Effector memory CD4-positive, alpha-beta T cell (primary cell): ENCODE results near the gene SPPL3.
"Not testable (repeated sequence)": the region's sequence is repeated elsewhere in the genome, so short reads cannot be mapped to it uniquely, and the experiment has no call there.

Source experiments
- DNase-seq, 3 donors: peaks; one replicate each; pipeline ENCODE4 v3.0.0-alpha.2; 2020
- H3K27ac ChIP-seq: 2 replicates; pipeline ENCODE4 v1.7.0; 2013; ENCODE audit warnings: mild to moderate bottlenecking, low read length, moderate library complexity; ENCODE audit not compliant: insufficient read depth, poor library complexity, severe bottlenecking
- H3K27me3 ChIP-seq: replicated peaks from 2 replicates; pipeline ENCODE4 v1.7.0; 2013; ENCODE audit warnings: mild to moderate bottlenecking, low read length; ENCODE audit not compliant: insufficient read depth, control insufficient read depth, poor library complexity, severe bottlenecking
- H3K36me3 ChIP-seq: 2 replicates; pipeline ENCODE4 v1.7.0; 2013; ENCODE audit warnings: mild to moderate bottlenecking, low read length, moderate library complexity; ENCODE audit not compliant: control insufficient read depth, insufficient read depth
- H3K4me1 ChIP-seq: 2 replicates; pipeline ENCODE4 v1.7.0; 2013; ENCODE audit warnings: low read length, mild to moderate bottlenecking; ENCODE audit not compliant: control insufficient read depth, insufficient read depth, poor library complexity, severe bottlenecking
- H3K4me3 ChIP-seq: 2 replicates; pipeline ENCODE4 v1.7.0; 2013; ENCODE audit warnings: low read length, low read depth, mild to moderate bottlenecking; ENCODE audit not compliant: insufficient read depth, poor library complexity, severe bottlenecking
- H3K9me3 ChIP-seq: 2 replicates; pipeline ENCODE4 v1.7.0; 2013; ENCODE audit warnings: mild to moderate bottlenecking, low read length, moderate library complexity; ENCODE audit not compliant: control insufficient read depth

SPPL3 gene

GRCh38 chr12:120732198-120732597, 172.0 kb downstream of the SPPL3 start:
- H3K9me3 ChIP-seq, H3K4me3 ChIP-seq, H3K4me1 ChIP-seq, H3K36me3 ChIP-seq, H3K27ac ChIP-seq, H3K27me3 ChIP-seq, DNase-seq: not testable (repeated sequence)

- H3K27ac ChIP-seq = no peak overlapping the region
- no peak overlapping the region for H3K4me3 ChIP-seq
- no peaks in the 10 kb centered on the region for H3K9me3 ChIP-seq
- H3K36me3 ChIP-seq = peaks cover 7% of the 10 kb centered on the region
- H3K27me3 ChIP-seq = no peaks in the 10 kb centered on the region
- DNase-seq = no peak
- peaks cover 9% of the 10 kb centered on the region for H3K4me1 ChIP-seq
These were observed 177.2 kb downstream of the SPPL3 start for GRCh38 chr12:120726961-120727360.

GRCh38 chr12:120726510-120726793, 177.7 kb downstream of the SPPL3 start:
- Histone ChIP-seq H3K4me1 (peaks cover 9% of the 10 kb centered on the region), H3K4me3 (no peak overlapping the region), H3K27me3 (no peaks in the 10 kb centered on the region), H3K9me3 (no peaks in the 10 kb centered on the region), H3K36me3 (peaks cover 11% of the 10 kb centered on the region), H3K27ac (no peak overlapping the region)
- no peak for DNase-seq

- DNase-seq = peak; percentile 78 to 84 (median 80)
- H3K27me3 ChIP-seq = no peaks in the 10 kb centered on the region
These were observed 178.3 kb downstream of the SPPL3 start, which contains the start of gene ACADS for GRCh38 chr12:120725659-120726509. Gene ACADS, plus strand, starts transcription at chr12:120725826. Its CDS starts 60 bp downstream, at chr12:120725886.

GRCh38 chr12:120725151-120725658, 179.0 kb downstream of the SPPL3 start:
- H3K27me3 ChIP-seq = no peaks in the 10 kb centered on the region
- H3K4me1 ChIP-seq = peaks cover 9% of the 10 kb centered on the region
- DNase-seq = no peak
- peak overlapping the region; percentile 54 for H3K27ac ChIP-seq
- H3K9me3 ChIP-seq = no peaks in the 10 kb centered on the region
- peak overlapping the region; percentile 62 for H3K4me3 ChIP-seq
- peaks cover 18% of the 10 kb centered on the region for H3K36me3 ChIP-seq

More at GRCh38 chr12:120725659-120726509, 178.3 kb downstream of the SPPL3 start, which contains the start of gene ACADS:
- H3K27ac ChIP-seq = peak within 1 kb of the TSS; percentile 54
- H3K36me3 ChIP-seq = peaks cover 15% of the 10 kb centered on the region
- peaks cover 9% of the 10 kb centered on the region for H3K4me1 ChIP-seq
- peak within 1 kb of the TSS; percentile 62 for H3K4me3 ChIP-seq
- H3K9me3 ChIP-seq = no peaks in the 10 kb centered on the region

GRCh38 chr12:120724720-120725119, 179.4 kb downstream of the SPPL3 start:
- Histone ChIP-seq H3K4me3 (peak overlapping the region; percentile 62), H3K27ac (no peak overlapping the region), H3K36me3 (peaks cover 23% of the 10 kb centered on the region)

GRCh38 chr12:120722784-120723183, 181.4 kb downstream of the SPPL3 start:
- Histone ChIP-seq H3K4me1 (peaks cover 9% of the 10 kb centered on the region), H3K27me3 (no peaks in the 10 kb centered on the region), H3K27ac (no peak overlapping the region), H3K36me3 (peaks cover 35% of the 10 kb centered on the region), H3K4me3 (no peak overlapping the region), H3K9me3 (no peaks in the 10 kb centered on the region)
- DNase-seq = no peak

More at GRCh38 chr12:120724720-120725119, 179.4 kb downstream of the SPPL3 start:
- H3K4me1 ChIP-seq = peaks cover 9% of the 10 kb centered on the region
- DNase-seq = no peak
- no peaks in the 10 kb centered on the region for H3K9me3 ChIP-seq
- H3K27me3 ChIP-seq = no peaks in the 10 kb centered on the region

- DNase-seq = no peak
- no peak overlapping the region for H3K27ac ChIP-seq
- H3K36me3 ChIP-seq = peaks cover 39% of the 10 kb centered on the region
- H3K9me3 ChIP-seq = no peaks in the 10 kb centered on the region
- peaks cover 9% of the 10 kb centered on the region for H3K4me1 ChIP-seq
- H3K27me3 ChIP-seq = no peaks in the 10 kb centered on the region
- H3K4me3 ChIP-seq = no peak overlapping the region
These were observed 182.3 kb downstream of the SPPL3 start for GRCh38 chr12:120721866-120722265.

- Histone ChIP-seq H3K27ac (no peak overlapping the region), H3K36me3 (peaks cover 46% of the 10 kb centered on the region), H3K9me3 (no peaks in the 10 kb centered on the region), H3K27me3 (no peaks in the 10 kb centered on the region), H3K4me3 (no peak overlapping the region), H3K4me1 (peaks cover 9% of the 10 kb centered on the region)
- no peak for DNase-seq
These were observed 183.0 kb downstream of the SPPL3 start for GRCh38 chr12:120720987-120721801.
